A549 (cell line): ENCODE measurements around the gene CDH1.

Experiments used
- ELK1 ChIP-seq: fragments of 150-350 bp; IDR thresholded peaks from 2 replicates; pipeline ENCODE4 v1.6.1; 2014; ENCODE audit warnings: low read depth, mild to moderate bottlenecking, low read length
- EP300 ChIP-seq, 2 experiments: fragments of >200 bp; sonication (Bioruptor Twin); formaldehyde crosslinking; IDR thresholded peaks; 2 replicates in 1 of 2; 3 replicates in 1 of 2; pipeline ENCODE4 v1.6.1; 2016 to 2017
- MYC ChIP-seq: IDR thresholded peaks from 2 replicates; pipeline ENCODE4 v1.6.1; 2012; ENCODE audit warnings: mild to moderate bottlenecking, inconsistent platforms, low read length, improper control_type of control experiment, borderline replicate concordance
- RAD21 ChIP-seq, 2 experiments: fragments of >200 bp in 1 of 2; sonication (Bioruptor Twin) in 1 of 2; formaldehyde crosslinking in 1 of 2; IDR thresholded peaks in 1 of 2; conservative IDR thresholded peaks in 1 of 2; 2 replicates in 1 of 2; 3 replicates in 1 of 2; pipeline ENCODE4 v1.6.1; 2012 to 2018; ENCODE audit warnings: inconsistent platforms in 1 of 2
- USF2 ChIP-seq: fragments of 450-650 bp; IDR thresholded peaks from 2 replicates; pipeline ENCODE4 v1.6.1; 2014; ENCODE audit warnings: antibody characterized with exemption
- TF ChIP-seq, protein P1 (sequence below): fragments of >200 bp; sonication (Bioruptor Twin); formaldehyde crosslinking; IDR thresholded peaks from 3 replicates; pipeline ENCODE4 v1.5.1; 2016

DNA sequence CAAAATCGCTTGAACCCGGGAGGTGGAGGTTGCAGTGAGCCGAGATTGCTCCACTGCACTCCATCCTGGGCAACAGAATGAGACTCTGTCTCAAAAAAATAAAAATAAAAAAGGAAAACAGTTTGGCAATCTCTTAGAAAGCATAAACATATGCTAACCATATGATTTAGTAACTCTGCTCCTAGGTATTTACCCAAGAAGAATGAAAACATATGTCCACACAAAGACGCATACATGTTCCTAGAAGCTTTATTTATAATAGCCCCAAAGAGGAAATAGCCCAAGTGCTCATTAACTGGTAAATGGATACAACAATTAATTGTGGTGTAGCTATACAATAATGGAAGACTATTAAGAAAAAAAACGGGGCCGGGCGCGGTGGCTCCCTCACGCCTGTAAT is 18.5 kb upstream of the CDH1 start:
- TF ChIP-seq USF2 (no peak), RAD21 (conservative IDR thresholded peaks at IDR 0.05 in 1 of 2, IDR thresholded peaks at IDR 0.05 in 1 of 2) (no peak), EP300 (IDR thresholded peaks at IDR 0.05) (no peak), MYC (no peak), ELK1 (no peak)
- TF ChIP-seq, protein P1, sequence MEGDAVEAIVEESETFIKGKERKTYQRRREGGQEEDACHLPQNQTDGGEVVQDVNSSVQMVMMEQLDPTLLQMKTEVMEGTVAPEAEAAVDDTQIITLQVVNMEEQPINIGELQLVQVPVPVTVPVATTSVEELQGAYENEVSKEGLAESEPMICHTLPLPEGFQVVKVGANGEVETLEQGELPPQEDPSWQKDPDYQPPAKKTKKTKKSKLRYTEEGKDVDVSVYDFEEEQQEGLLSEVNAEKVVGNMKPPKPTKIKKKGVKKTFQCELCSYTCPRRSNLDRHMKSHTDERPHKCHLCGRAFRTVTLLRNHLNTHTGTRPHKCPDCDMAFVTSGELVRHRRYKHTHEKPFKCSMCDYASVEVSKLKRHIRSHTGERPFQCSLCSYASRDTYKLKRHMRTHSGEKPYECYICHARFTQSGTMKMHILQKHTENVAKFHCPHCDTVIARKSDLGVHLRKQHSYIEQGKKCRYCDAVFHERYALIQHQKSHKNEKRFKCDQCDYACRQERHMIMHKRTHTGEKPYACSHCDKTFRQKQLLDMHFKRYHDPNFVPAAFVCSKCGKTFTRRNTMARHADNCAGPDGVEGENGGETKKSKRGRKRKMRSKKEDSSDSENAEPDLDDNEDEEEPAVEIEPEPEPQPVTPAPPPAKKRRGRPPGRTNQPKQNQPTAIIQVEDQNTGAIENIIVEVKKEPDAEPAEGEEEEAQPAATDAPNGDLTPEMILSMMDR, result no peak
